Muscle of leg (tissue), 11 donors: Measurements from ENCODE around the gene MBOAT1. TPM values are rescaled to one million over a fixed set of nuclear protein-coding genes. Genes with fewer than 3 reads are reported as not detected.

ENCODE experiments used
- DNase-seq: peaks from one replicate; pipeline ENCODE4 v3.0.0; 2013
- H3K27ac ChIP-seq: one replicate; pipeline ENCODE4 v1.5.1; 2013; ENCODE audit warnings: mild to moderate bottlenecking, low read length, control low read depth
- H3K27me3 ChIP-seq: one replicate; pipeline ENCODE4 v1.6.1; 2013; ENCODE audit warnings: low read length; ENCODE audit not compliant: control insufficient read depth, insufficient read depth
- H3K36me3 ChIP-seq: one replicate; pipeline ENCODE4 v1.6.1; 2013; ENCODE audit warnings: low read length; ENCODE audit not compliant: control insufficient read depth, insufficient read depth
- H3K4me1 ChIP-seq: one replicate; pipeline ENCODE4 v1.6.1; 2013; ENCODE audit warnings: low read length; ENCODE audit not compliant: control insufficient read depth, insufficient read depth
- H3K4me3 ChIP-seq: one replicate; pipeline ENCODE4 v1.5.1; 2013; ENCODE audit warnings: low read length, control low read depth
- H3K9me3 ChIP-seq: replicated peaks from 2 replicates; pipeline ENCODE4 v1.6.1; 2013; ENCODE audit warnings: low read depth, low read length; ENCODE audit not compliant: control insufficient read depth
- WGBS: methylation state at CpG from one replicate; pipeline ENCODE4 v1.1.5; 2013; ENCODE audit warnings: missing lambda C conversion rate; ENCODE audit not compliant: insufficient coverage; 5-methylcytosine and 5-hydroxymethylcytosine counted together
- polyA plus RNA-seq, 8 donors: library from polyadenylated mRNA; unstranded; fragments of 120-200 nt; gene quantifications; one replicate each; pipeline versions ENCODE4 v1.2.1 to v1.2.3, GENCODE V29; 2013; ENCODE audit warnings: inconsistent platforms in 1 of 8, low replicate concordance in 1 of 8; ENCODE audit not compliant: insufficient read length in 8 of 8, insufficient read depth in 1 of 8
- total RNA-seq: library from RNA; stranded (reverse); fragments of 120-200 nt; gene quantifications from one replicate; pipeline ENCODE4 v1.2.4, GENCODE V29; 2013

The MBOAT1 gene
- total and polyA plus RNA-seq, 9 donors, result 3.5 to 6.1 (median 4.5) TPM

- no peaks in the 10 kb centered on the region for H3K27me3 ChIP-seq
- H3K4me1 ChIP-seq, result peaks cover 8% of the 10 kb centered on the region
- H3K9me3 ChIP-seq, result no peaks in the 10 kb centered on the region
- H3K36me3 ChIP-seq, result no peaks in the 10 kb centered on the region
- DNase-seq, result no peak
- H3K4me3 ChIP-seq, result no peak overlapping the region
- no peak overlapping the region for H3K27ac ChIP-seq
- 27% methylated on average over 2 of the region's 7 CpGs for WGBS
These were observed 8.4 kb downstream of the MBOAT1 start for GRCh38 chr6:20203561-20204511.

GRCh38 chr6:20202699-20203302, 9.5 kb downstream of the MBOAT1 start:
- Histone ChIP-seq H3K9me3 (no peaks in the 10 kb centered on the region), H3K4me3 (no peak overlapping the region), H3K27ac (no peak overlapping the region), H3K4me1 (peaks cover 8% of the 10 kb centered on the region), H3K27me3 (no peaks in the 10 kb centered on the region), H3K36me3 (no peaks in the 10 kb centered on the region)
- DNase-seq, result no peak
- WGBS, result no CpG with 5 or more reads among the region's 3 CpGs

GRCh38 chr6:20202324-20202658, 10.0 kb downstream of the MBOAT1 start:
- Histone ChIP-seq H3K4me1 (peaks cover 8% of the 10 kb centered on the region), H3K27me3 (no peaks in the 10 kb centered on the region), H3K4me3 (no peak overlapping the region), H3K27ac (no peak overlapping the region), H3K36me3 (no peaks in the 10 kb centered on the region), H3K9me3 (no peaks in the 10 kb centered on the region)
- no peak for DNase-seq
- WGBS, result no CpG with 5 or more reads among the region's 1 CpG

- H3K4me3 ChIP-seq, result no peak overlapping the region
- H3K27ac ChIP-seq, result no peak overlapping the region
- H3K27me3 ChIP-seq, result no peaks in the 10 kb centered on the region
- DNase-seq, result peak; percentile 33
- no CpG with 5 or more reads among the region's 8 CpGs for WGBS
- no peaks in the 10 kb centered on the region for H3K9me3 ChIP-seq
- no peaks in the 10 kb centered on the region for H3K36me3 ChIP-seq
- peaks cover 8% of the 10 kb centered on the region for H3K4me1 ChIP-seq
These were observed 11.3 kb downstream of the MBOAT1 start for GRCh38 chr6:20200761-20201630.

- no peak overlapping the region for H3K27ac ChIP-seq
- peaks cover 6% of the 10 kb centered on the region for H3K4me1 ChIP-seq
- no peak for DNase-seq
- no peaks in the 10 kb centered on the region for H3K27me3 ChIP-seq
- 34% methylated on average over 6 of the region's 6 CpGs for WGBS
- H3K36me3 ChIP-seq, result no peaks in the 10 kb centered on the region
- H3K9me3 ChIP-seq, result no peaks in the 10 kb centered on the region
- no peak overlapping the region for H3K4me3 ChIP-seq
These were observed 13.5 kb downstream of the MBOAT1 start for GRCh38 chr6:20198775-20199174.

- Histone ChIP-seq H3K4me3 (no peak overlapping the region), H3K4me1 (peaks cover 6% of the 10 kb centered on the region), H3K9me3 (no peaks in the 10 kb centered on the region), H3K36me3 (no peaks in the 10 kb centered on the region), H3K27me3 (no peaks in the 10 kb centered on the region), H3K27ac (no peak overlapping the region)
- no peak for DNase-seq
- WGBS, result 92% methylated on average over 2 of the region's 6 CpGs
These were observed 14.0 kb downstream of the MBOAT1 start for GRCh38 chr6:20198156-20198774.

GRCh38 chr6:20197251-20197650, 15.0 kb downstream of the MBOAT1 start:
- no peaks in the 10 kb centered on the region for H3K9me3 ChIP-seq
- peaks cover 6% of the 10 kb centered on the region for H3K4me1 ChIP-seq
- 30% methylated on average over 3 of the region's 3 CpGs for WGBS
- no peak for DNase-seq
- no peaks in the 10 kb centered on the region for H3K36me3 ChIP-seq
- no peaks in the 10 kb centered on the region for H3K27me3 ChIP-seq
- no peak overlapping the region for H3K4me3 ChIP-seq
- no peak overlapping the region for H3K27ac ChIP-seq

- H3K4me1 ChIP-seq, result no peaks in the 10 kb centered on the region
- DNase-seq, result no peak
- no peaks in the 10 kb centered on the region for H3K9me3 ChIP-seq
- H3K4me3 ChIP-seq, result no peak overlapping the region
- no peaks in the 10 kb centered on the region for H3K27me3 ChIP-seq
- H3K27ac ChIP-seq, result no peak overlapping the region
- 93% methylated on average over 2 of the region's 4 CpGs for WGBS
- H3K36me3 ChIP-seq, result no peaks in the 10 kb centered on the region
These were observed 19.6 kb downstream of the MBOAT1 start for GRCh38 chr6:20192625-20193024.

- Histone ChIP-seq H3K36me3 (no peaks in the 10 kb centered on the region), H3K27me3 (no peaks in the 10 kb centered on the region)
- WGBS, result 75% methylated on average over 1 of the region's 1 CpG
These were observed 20.3 kb downstream of the MBOAT1 start for GRCh38 chr6:20191992-20192391.

More at GRCh38 chr6:20191992-20192391, 20.3 kb downstream of the MBOAT1 start:
- Histone ChIP-seq H3K27ac (no peak overlapping the region), H3K4me1 (no peaks in the 10 kb centered on the region), H3K4me3 (no peak overlapping the region), H3K9me3 (no peaks in the 10 kb centered on the region)
- no peak for DNase-seq
